Measurements from ENCODE around the gene ARHGAP10.

GRCh38 chr4:148089624-148090023 lies 357.7 kb downstream of the ARHGAP10 start:
- no peak for TF ChIP-seq POLR2A (IDR thresholded peaks at IDR 0.05; ENCODE audit: low read length)
- TF ChIP-seq GATA1 (IDR thresholded peaks at IDR 0.05; ENCODE audit: low read depth, low read length), result no peak

Data from erythroblast (primary cell).